NCI-H1694 treated with DMSO at 0.1 percent for 48 hours (cell line): ENCODE data around the gene DNAJA4.

ENCODE experiments used
- DNase-seq: peaks from one replicate; lab custom pipeline; 2025; lab: John Stamatoyannopoulos, UW

The DNAJA4 gene

GRCh38 chr15:78315686-78316282 lies 51.4 kb downstream of the DNAJA4 start:
- DNase-seq, result no peak

GRCh38 chr15:78316283-78317083 lies 52.1 kb downstream of the DNAJA4 start:
- DNase-seq, result no peak

DNA sequence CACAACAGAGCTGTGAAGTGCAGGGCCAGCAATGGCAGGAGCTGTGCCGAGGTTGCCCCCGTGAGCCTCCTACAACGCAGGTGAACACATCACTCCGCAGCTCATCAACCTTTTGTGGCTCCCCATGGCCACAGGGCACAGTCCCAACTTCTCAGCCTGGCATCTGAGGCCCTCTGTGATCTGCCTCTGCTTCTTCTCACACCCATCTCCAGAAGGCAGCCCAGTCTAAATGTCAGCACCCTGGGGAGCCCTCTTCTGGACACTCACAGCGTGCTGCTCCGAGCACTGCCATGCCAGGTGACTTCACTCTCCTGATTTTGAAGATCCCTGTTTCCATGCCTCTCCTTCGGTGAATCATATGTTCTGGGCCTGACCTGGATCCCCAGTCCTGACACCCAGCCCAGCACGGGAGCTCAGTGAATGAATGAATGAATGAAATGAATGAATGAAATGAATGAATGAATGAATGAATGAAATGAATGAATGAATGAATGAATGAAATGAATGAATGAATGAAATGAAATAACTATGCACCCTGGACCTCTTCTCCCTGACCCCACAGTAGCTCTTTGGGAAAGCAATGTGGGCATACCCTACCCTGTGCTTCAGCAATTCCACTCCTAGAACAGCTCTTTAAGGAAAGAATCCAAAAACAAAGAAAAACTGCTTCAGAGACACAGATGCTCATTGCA lies 52.9 kb downstream of the DNAJA4 start:
- no peak for DNase-seq

DNA sequence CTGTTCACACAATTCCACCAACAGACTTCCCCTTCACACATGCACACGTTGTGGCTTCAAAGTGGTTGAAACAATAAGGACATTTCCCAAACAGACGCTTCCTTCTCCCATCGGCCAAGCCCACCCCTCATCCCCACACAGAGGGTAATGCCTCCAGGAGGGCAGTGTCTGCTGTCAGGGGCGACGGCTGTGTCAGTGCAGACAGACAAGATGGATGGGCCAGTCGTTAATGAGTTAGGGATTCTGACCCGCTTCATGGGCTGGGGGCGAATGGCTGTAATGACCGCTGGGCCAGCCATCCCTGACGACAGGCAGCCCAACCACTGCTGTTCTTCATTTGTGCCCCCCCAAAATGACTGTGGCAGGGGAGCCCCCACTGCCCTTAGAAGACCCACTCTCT lies 55.2 kb downstream of the DNAJA4 start:
- DNase-seq, result no peak

DNA sequence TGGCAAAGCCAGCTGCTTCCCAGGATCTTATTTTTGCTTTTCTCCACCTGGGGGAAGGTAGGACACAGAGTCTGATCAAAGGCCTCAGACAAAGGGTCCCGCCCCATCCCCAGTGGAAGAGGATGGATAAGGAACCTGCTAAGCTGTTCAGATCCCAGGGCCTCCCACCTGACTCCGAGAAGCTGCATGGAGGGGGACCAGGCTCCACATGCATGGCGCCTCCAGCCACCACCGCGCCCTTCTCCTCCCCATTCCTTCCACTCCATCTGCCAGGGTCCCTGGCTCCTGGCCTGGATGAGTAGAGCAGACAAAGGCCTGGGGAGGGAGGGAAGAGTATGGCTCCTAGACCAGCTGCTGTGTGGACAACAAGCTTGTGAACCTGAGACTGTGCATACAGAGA lies 55.8 kb downstream of the DNAJA4 start:
- no peak for DNase-seq

DNA sequence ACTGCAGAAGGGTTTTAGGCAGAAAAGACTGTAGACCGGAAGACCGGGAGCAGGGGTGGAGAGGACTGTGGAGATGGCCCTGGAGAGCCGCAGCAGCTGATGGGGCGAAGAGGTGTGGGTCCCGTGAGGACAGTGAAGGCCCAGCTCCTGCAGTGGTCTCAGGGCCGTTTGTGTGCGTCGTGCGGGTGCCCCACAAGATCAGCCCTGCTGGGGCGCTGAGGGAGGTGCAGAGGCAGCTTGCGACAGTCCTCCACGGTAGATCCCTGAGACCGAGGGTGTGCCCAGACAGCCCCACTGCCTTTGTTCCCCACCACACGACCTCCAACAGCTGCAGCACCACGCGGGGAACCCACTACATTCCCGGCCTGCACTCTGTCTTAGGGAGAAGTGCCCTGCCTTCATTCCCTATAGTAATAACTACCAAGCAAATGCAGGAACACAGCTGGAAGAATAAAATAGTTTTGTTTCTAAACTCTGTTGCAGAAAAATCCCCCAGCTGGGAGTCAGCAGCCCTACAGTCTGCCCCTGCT lies 56.7 kb downstream of the DNAJA4 start:
- DNase-seq, result no peak

GRCh38 chr15:78321786-78322185 lies 57.4 kb downstream of the DNAJA4 start:
- DNase-seq, result no peak

GRCh38 chr15:78322243-78322642 lies 57.9 kb downstream of the DNAJA4 start:
- DNase-seq, result no peak

DNA sequence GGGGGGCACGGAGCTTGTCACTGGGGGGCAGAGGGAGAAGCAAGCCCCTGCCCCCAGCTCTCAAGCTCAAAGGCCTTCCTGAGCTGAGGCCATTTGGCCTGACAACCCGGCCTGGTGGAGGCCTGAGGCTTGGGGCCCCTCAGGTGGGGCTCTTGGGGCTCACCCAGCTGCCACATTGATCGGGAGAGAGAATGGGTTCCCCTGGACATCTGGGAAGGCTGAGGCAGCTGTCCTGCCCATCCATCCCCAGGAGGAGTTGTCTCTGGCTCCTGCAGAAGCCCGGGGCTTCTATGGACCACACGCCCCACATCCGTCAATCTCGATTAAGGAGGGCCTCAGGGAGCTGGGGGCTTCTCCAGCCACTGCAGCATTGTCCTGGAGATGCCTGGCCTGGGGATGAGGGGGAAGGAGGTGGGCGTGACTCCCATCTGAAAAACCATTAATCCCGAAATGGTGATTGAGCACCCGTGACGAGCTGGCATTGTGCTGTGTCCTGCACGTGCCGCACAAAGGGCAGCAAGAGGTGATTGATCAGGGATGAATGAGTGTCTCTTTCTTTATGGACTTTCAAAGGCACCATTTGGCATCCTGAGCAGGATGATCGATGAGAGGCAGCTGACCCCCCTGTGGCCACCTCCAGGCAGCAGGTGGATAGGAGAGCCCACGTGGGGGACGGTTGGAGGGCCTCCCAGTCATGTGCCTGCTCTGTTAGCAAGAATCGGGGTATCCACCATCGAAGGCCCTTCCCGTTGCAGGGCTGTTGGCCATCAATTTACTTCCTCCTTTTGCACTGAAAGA lies 58.6 kb downstream of the DNAJA4 start:
- no peak for DNase-seq

GRCh38 chr15:78323693-78324092 lies 59.3 kb downstream of the DNAJA4 start:
- DNase-seq, result no peak

DNA sequence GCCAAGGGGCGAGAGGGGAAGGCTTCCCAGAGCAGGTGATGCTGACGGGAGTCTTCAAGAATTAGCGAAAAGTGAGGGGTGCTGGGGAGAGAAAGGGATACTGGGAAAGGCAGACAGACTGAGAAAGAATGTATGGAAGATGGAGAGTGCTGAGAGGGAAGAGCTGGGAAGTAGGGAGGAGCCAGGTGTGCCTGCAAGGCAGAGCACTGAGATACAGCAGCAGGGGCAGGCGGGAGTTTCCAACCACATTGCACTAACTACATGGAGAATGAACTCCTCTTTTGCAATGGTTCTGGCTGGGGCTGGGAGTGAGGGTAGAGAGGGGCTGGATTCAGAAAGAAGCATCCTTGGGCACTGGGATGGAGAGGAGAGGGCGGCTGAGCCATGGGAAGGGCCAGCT lies 59.8 kb downstream of the DNAJA4 start:
- DNase-seq, result no peak

DNA sequence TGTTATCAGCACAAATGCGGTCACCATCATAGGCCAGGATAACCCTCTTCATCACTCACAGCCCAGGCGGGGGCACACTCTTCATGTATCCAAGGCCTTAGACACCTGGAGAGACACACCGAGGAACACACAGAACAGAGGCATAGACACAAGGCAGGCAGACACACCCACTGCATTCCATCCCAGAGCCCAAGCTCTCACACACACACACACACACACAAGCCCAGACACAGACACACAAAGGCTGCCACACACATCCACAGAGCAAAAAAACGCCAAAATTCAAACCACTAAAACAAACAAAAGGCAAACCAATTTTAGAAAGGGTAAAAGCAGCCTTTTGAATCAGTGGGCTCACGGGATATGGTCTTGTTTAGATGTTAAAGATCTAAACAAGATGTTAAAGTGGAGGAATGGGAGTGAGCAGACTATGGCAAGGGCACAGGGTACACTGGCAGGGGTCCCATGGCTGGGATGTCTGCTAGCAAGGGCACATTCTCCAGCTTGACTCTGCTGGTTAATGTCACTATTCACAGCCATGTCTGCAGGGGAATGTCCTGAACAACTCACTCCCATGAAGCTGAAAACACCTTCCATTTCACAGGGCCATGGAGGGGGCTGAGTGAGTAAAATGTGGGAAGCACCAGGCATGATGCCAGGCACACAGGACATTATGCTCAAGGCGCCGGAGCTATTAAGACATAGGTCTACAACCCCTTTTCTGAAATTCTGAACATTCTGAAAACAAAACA lies 60.9 kb downstream of the DNAJA4 start:
- DNase-seq, result no peak

GRCh38 chr15:78327466-78327865 lies 63.1 kb downstream of the DNAJA4 start:
- DNase-seq, result no peak

DNA sequence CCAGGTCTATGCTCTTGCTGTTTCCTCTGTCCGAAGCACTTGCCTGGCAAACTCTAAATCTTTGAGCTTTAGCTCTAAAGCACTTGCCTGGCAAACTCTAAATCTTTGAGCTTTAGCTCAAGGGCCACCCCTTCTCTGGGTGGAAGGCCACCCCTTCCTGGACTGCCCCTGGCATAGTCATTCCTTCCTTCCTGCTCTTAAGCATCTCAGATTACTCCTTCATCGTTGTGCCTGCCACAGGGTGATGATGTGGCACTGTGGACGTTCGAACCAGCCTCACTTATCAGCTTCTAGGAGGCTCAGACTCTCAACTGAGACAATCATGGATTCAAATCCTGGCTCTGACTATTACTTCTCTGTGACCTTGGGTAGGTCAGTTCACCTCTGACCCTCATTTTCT lies 65.3 kb downstream of the DNAJA4 start:
- no peak for DNase-seq
